Sigmoid colon (tissue), 4 donors: ENCODE measurements around the gene MOXD1.

Source experiments
- EP300 ChIP-seq, 4 donors: sonication (generic); formaldehyde crosslinking; IDR thresholded peaks; one replicate each; pipeline ENCODE4 v1.6.1; 2017; ENCODE audit warnings: antibody characterized with exemption in 4 of 4
- POLR2A ChIP-seq, 2 donors: fragments of 450-650 bp; IDR thresholded peaks; one replicate each; pipeline ENCODE4 v1.6.1; 2016; ENCODE audit warnings: antibody characterized with exemption in 2 of 2, mild to moderate bottlenecking in 2 of 2, moderate library complexity in 2 of 2
- POLR2AphosphoS5 ChIP-seq, 4 donors: sonication (generic); formaldehyde crosslinking; IDR thresholded peaks; one replicate each; pipeline ENCODE4 v1.6.1; 2017; ENCODE audit warnings: antibody characterized with exemption in 4 of 4
- TF ChIP-seq, protein P1 (sequence below), 4 experiments: fragments of 450-650 bp in 3 of 4; fragments of 200-600 bp in 1 of 4; IDR thresholded peaks; one replicate each; pipeline ENCODE4 v1.5.1; 2016 to 2019; ENCODE audit warnings: antibody characterized with exemption in 4 of 4, mild to moderate bottlenecking in 3 of 4, moderate library complexity in 2 of 4

DNA sequence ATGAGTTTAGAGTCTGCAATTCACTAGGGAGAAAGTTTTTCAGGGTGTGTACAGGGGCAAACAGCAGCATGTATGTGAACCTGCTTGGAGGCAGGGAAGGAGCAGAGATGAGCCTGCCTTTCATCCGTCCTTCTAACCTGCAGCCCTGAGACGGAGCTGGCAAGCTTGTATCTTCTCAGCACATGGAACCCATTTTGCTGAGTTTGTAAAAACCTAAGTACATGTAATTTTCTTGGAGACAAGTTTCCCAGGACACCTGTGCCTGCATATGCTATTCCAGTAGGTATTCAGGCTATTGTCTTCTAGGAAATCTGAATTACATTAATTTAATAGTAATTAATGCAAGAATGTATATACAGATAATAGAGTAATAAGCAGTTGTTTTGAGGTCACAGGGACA lies 28.8 kb upstream of the MOXD1 start:
- TF ChIP-seq POLR2A (IDR thresholded peaks at IDR 0.05): no peak
- no peak for TF ChIP-seq EP300 (IDR thresholded peaks at IDR 0.05)
- TF ChIP-seq, protein P1, sequence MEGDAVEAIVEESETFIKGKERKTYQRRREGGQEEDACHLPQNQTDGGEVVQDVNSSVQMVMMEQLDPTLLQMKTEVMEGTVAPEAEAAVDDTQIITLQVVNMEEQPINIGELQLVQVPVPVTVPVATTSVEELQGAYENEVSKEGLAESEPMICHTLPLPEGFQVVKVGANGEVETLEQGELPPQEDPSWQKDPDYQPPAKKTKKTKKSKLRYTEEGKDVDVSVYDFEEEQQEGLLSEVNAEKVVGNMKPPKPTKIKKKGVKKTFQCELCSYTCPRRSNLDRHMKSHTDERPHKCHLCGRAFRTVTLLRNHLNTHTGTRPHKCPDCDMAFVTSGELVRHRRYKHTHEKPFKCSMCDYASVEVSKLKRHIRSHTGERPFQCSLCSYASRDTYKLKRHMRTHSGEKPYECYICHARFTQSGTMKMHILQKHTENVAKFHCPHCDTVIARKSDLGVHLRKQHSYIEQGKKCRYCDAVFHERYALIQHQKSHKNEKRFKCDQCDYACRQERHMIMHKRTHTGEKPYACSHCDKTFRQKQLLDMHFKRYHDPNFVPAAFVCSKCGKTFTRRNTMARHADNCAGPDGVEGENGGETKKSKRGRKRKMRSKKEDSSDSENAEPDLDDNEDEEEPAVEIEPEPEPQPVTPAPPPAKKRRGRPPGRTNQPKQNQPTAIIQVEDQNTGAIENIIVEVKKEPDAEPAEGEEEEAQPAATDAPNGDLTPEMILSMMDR (IDR thresholded peaks at IDR 0.05): no peak
- TF ChIP-seq POLR2AphosphoS5 (IDR thresholded peaks at IDR 0.05): no peak
